HL-60/S4 treated with phorbol 12-myristate 13-acetate at 8.2 ng/mL for 4 days and 3 days (cell line): ENCODE measurements around the gene RNASE11.

Experiments
- in situ Hi-C: fragments of 300-500 bp; cut with MboI; formaldehyde crosslinking; loops from 2 replicates; pipeline ENCODE4 v1.15.0; 2022; ENCODE audit warnings: low sequenced_read_pairs

Gene RNASE11

DNA sequence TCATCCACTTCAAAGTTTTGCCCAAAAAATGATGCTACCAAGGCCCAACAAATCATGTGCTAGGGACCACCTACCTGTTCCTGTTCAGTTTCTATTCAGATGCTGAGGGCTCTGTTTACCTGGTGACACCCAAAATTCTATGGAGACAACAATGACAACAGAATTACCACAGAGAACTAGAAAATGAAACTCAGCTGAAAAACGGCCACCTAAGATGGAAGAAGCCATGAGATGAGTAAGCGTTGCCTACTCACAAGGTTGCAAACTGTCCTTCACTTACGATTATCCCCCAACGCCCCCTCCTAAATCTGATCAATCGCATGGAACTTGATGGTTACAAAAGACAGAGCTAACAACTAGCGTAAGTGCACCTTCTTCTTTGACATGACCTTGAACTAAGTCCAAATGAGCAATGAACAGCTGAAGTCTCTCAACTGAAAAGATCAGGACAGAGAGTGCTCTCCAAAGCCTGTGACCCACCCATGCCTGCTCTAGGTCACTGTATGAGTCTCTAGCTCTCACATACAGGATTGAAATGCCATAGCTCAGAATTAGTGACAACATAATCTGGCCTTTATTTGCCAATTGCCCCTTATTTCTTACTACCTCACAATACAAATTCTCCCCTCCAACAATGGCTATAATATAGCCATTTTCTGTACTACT is at the start of gene RNASE11:
Gene RNASE11, minus strand, starts transcription at position 513 of the 666 bp plus-strand sequence.
- in situ Hi-C loops: no loop called here

DNA sequence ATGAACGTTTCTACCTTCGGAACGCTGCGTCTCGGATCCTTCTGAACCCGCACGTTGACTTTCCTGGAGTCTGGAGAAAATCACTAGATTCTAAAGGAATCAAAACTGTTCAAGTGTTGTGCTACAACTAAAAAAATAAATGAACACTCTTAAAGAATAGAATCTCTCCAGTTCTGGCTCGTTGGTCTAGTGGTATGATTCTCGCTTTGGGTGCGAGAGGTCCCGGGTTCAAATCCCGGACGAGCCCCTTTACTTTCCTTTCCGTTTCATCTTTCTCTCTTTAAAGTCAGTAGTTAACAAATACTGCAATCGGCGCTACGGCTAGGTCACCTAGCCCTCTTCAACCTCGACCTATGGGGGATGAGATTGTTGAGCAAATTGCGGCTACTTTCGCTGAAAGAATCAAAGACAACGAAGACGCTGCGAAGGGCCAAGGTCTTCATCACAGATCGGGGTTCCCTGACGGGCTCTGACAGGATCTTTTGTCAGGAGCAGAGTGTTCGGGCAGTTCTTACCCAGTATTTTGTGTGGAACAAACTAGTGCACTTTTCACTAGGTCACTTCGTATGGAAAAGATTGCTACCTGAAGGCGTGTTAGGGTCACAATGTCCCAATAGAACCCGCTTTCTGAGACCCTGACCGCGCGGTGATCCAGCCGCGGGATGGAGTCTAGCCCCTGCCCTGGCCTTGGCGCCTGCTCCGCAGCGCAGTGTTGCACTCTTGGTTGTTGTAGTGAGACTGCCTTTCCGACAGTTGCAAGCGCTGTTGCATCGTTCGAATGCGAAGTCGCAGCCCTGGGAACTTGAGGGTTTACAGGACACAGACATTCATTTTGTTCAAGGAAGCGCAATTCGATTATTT is 45.3 kb upstream of the RNASE11 start:
- in situ Hi-C loops: no loop called here

DNA sequence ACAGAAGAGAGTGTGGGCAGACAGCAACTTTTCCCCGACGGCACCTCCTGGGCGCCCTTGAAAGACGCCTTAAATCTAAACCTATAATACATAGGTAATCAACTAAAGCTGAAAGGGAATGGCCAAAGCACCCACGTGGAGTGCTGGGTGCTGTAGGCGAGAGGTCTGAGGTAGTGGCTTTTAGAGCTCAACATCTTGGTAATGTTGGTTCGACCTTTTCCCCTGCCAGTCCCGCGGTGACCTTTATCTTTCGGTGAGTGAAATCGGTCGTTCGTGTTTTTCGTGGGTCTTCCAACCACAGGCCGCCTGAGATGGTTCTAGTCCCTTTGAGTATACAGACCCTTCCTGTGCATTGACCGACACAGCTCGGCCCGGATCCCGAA is 44.6 kb upstream of the RNASE11 start:
- in situ Hi-C loops: no loop called here

DNA sequence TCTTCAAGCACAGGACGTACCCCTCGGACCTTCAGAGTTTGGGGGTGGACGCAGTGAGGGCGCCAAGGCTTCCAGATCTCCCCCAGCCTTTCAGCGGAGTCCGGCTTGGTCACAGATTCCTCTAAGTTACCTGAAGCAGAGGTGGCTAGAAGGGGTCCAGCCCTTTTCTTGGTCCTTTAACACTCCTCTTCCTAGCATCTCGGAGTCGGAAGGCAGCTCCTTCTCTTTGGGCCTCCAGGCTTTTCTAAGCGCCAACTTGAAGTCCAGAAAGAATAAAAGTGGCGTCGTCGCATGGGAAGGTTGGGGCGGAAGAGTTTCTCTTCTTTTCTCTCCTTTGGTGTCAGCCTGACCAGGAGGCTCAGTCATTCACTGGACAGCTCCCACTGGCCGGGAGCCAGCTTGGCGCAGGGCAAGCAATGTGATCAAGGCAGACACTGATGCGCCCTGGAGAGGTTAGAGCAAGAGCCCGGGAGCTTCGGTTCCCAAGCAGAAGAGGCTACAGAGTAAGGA is 44.1 kb upstream of the RNASE11 start:
- in situ Hi-C loops: no loop called here

DNA sequence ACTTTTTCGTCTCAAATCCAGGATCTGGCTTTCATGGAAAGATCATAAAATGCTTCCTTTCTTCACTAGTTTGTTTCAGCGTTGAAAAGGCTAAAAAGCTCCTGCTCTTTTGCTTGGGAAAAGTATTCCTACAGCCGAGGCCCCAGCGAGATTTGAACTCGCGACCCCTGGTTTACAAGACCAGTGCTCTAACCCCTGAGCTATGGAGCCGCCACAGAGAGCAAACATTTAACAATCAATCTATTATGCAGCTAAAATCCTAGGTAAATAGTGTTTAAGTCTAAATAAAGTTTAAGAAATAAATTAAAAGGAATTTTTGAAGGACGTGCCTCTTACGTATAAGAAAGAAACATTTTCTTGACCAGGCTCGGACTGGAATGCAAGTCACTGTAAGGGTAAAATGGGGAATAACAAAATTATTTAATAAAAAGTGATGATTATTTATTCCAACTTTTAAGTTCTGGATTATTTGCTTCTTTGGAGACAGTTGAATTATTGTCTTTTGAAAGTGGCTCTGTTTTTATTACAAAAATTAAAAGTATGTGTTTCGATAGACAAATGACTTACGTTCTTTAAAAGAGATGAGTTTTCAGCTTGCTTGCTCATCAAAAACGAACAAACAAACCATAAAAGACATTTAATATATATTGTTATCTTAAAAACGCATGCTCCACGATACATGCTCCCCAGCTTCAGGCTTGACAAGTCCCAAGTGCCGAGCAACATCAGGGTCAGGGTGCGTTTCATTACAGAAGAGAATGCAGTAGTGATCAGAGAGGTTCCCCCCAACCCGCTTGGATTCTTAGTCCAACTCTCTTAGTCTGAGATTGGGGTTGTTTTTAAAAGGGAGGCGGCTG is 43.5 kb upstream of the RNASE11 start:
- in situ Hi-C loops: no loop called here

DNA sequence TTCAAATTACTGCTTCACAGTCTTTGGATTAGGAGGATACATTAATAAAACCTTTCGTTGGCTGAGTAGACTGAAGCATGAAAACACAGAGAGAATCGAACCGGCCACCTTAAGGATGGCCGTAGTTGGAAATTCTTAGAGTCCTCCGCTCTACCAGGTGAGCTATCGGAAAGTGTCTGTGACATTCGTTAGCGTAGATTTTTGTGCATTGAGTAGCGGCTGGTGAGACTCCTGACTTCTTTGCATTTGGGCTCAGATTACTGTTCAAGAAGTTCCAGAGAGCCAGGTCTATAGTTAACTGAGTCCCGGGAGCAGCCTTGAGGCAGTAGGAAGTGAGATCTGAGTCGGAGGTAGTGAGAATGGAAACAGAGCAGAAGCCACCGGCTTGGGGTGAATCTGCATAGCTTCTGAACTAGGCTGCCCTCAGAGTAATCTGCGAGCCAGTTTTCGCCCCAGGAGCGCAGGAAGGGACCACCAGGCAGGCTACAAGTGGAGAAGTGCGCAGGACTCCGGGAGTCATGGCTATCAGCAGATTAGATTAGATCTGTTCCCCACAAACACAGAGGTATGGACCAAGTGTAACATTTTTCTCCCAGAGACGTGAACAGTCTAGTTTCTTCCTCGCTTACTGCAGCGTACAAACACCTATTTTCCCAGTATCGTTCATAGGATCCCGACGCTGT is 42.7 kb upstream of the RNASE11 start:
- in situ Hi-C loops: no loop called here

DNA sequence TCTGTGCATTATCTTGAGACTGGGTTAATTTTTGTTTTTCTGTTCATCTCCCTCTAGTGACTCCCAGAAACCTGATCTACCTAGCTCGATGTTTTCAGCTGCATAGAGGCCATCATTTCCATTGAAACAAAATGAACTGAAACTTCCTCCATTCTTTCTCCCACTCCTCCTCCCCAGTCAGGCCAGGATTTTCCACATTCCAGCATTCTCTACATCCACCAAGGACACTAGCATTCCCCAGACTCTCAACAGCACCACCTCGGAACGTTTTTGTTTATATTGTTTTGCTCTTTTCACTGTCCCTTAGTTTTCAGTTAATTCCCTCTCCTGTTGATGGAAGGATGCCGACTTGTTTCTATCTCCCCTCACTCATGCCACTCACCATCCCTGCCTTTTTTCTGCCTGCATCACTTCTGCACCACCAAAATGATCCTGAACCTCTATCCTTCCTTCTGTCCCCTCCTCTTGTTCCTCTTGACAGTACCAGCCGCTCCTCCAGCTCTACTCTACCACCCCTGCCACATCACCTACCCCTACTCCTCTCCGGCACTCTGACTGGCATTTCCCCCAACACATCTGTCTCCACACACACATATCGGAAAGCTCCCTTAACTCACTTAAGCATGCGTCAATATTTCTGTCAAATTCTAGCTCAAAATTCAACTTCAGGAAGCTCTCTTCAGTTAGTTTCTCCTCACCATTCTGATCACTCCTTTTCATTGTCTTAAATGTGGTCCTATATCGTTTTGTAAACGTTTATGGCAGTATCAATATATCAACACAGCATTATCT is 40.5 kb upstream of the RNASE11 start:
- in situ Hi-C loops: loop anchor here (10.0 kb wide), 1 partner anchor 57 kb away; the partner anchor contains the start of genes ANG and RNASE4

DNA sequence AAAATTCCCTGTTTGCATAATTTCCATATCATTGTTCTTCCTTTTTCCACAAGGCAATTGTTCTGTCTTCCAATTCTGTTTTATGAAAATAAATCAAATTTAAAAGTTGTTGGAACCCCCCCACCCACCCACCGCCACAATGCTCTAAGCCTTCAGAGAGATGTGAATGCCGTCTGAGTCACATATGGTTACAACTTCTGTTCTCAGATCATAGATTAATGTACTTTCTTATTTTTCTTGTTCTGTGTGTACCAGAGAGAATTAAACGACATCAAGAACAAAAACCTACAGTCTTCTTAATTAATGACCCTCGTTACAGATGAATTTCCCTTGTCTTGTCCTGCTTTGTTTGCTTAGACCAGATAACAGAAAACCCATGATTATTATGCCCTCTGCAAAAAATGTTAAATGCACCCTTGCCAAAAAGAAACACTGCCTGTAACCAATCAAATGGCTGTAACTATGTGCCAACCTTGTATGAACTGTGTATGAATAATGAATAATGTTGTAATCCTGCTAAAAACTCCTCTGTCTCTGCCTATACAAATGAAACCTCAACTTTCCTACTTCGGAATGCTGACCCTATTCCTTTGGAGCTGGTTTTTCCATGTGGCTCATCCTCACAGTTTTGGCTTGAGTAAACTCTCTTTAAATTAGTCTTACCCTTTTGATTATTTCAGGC is 39.7 kb upstream of the RNASE11 start:
- in situ Hi-C loops: loop anchor here (10.0 kb wide), 1 partner anchor 57 kb away; the partner anchor contains the start of genes ANG and RNASE4

DNA sequence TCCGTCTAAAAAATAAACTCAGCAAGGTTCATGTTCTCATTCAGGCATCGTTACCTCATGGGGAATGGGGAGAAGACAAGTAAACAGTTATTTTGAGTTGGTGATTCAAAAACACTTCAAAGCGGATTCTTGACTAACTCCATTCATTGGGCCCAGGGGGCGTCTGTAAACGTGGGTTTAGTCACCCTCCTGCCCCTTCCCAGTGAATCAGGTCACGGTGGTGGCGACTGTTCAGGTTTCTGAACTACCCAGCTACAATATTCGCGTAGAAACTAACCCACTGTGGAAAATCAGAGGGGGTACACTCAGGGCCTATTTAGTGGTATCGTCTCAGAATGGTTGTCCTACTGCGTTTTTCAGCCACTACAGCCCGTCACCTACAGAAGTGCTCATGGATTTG is 38.5 kb upstream of the RNASE11 start:
- in situ Hi-C loops: loop anchor here (10.0 kb wide), 1 partner anchor 59 kb away; the partner anchor contains the start of genes ANG and RNASE4

DNA sequence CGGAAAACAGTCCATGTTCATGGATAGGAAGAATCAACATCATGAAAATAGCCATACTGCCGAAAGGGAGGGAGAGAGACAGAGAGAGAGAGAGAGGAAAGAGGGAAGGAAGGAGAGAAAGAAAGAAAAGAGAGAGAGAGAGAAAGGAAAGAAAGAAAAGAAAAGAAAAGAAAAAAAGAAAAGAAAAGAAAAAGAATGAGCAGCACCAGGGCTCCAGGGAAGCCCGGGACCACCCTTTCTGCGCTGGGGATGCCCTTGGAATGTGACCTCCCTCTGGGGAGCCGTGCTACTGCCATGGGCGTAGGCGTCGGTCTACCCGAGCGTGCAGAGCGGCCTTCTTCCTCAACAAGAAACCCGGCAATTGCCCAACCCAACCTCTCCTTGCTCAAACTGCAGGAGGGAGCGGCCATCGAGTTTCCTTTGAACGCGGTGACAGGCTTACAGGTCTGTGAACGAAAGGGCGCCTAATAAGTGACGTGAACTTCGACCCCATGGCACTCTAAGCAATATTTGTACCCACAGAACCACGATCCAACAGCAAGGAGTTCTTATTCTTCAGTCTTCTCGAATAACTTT is 36.8 kb upstream of the RNASE11 start:
- in situ Hi-C loops: loop anchor here (10.0 kb wide), 1 partner anchor 60 kb away; the partner anchor contains the start of genes ANG and RNASE4

DNA sequence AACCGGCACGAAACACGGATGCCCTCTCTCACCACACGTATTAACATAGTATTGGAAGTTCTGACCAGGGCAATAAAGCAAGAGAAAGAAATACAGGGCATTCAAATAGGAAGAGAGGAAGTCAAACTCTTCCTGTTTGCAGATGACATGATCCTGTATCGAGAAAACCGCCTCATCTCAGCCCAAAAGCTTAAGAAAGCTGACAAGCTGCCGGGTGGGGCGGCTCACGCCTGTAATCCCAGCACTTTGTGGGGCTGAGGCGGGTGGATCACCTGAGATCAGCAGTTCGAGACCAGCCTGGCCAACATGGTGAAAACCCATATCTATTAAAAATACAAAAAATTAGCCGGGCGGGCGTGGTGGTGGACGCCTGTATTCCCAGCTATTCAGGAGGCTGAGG is 36.0 kb upstream of the RNASE11 start:
- in situ Hi-C loops: loop anchor here (10.0 kb wide), 1 partner anchor 61 kb away; the partner anchor contains the start of genes ANG and RNASE4

DNA sequence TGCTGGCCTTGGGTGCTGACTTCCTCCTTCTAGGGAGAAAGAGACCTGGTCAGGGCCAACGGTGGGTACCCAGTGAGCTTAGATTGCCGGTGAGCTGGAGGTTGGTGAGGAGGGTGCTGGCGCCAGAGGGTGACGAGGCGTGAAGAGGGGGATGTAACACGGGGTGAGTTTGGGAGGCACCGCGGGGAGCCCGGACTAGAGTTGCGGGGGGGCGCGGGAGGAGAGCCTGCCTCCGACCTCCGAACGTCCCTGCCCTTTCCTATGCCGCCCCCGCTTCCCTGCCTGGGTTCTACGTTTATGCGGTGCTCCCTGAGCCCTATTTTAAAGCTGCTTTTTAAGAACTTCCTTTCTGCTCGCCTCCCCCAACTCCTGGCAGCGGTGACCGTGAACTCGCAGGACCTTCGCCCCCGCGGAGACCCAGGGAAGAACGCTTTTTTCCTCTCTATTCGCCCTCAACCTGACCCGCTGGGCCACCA is 35.1 kb upstream of the RNASE11 start:
- in situ Hi-C loops: loop anchor here (10.0 kb wide), 1 partner anchor 62 kb away; the partner anchor contains the start of genes ANG and RNASE4

DNA sequence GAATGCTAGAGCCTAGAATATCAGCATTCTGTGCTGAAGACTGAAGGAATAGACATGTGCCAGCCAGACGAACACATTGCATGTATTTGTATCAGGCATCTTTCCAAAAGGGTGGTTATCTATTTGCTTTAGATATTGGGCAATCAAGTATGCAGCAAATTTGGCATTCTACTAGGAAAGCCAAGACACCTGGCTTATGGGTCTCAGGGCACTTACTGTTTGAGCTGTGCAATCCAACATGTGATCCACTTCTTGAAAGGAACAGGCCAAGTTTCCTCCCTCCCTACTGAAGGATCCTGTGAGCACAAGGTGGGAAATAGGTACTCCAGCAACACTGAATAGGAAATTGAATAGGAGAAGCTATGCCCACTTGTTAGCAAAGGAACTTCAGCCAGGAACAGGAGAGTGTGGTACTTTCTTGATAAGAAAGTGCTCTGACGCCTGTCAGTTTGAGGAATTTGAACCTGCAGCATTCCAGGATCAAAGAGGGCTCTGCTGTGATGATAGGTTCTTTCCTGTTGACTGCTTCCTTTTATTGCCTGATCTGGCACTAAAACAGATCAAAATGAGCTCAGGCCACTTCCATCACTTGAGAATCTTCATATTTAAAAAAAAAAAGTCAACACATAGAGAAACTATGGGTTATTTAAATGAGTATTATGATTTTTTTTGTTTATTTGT is 33.1 kb upstream of the RNASE11 start:
- in situ Hi-C loops: loop anchor here (10.0 kb wide), 1 partner anchor 64 kb away; the partner anchor contains the start of genes ANG and RNASE4

DNA sequence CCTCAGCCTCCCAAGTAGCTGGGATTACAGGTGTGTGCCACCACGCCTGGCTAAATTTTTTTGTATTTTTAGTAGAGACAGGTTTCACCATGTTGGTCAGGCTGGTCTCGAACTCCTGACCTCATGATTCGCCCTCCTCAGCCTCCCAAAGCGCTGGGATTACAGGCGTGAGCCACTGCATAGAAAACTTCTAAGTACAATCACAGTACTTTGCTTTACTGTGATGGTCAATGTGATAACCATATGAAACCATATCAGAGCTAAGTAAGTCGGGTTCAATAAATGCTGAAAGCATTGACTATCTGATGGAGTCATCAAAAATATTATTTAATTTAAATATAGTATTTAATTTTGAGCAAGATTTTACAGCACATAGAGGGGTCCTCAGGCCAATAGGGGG is 31.9 kb upstream of the RNASE11 start:
- in situ Hi-C loops: loop anchor here (10.0 kb wide), 1 partner anchor 65 kb away; the partner anchor contains the start of genes ANG and RNASE4

DNA sequence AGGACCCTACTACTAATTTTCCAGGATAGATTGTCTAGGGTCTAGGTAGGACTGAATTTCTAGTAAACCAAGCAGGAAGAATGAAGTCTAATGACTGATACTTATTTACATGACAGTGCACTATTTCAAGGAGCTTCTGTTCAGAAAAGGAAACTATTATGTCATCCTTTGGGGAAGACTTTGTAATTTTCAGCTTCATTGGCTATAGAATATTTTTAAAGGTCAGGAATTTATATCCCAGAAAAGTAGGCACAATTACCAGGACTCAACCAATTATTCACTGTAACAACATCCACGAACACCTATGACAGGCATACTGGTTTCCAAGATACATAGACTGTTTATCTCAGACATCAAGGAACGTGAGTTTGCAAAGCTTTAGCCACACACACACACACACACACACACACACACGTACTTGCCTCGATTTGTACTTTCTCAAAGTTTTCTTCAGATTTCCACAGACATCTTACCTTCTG is 30.5 kb upstream of the RNASE11 start:
- in situ Hi-C loops: no loop called here

DNA sequence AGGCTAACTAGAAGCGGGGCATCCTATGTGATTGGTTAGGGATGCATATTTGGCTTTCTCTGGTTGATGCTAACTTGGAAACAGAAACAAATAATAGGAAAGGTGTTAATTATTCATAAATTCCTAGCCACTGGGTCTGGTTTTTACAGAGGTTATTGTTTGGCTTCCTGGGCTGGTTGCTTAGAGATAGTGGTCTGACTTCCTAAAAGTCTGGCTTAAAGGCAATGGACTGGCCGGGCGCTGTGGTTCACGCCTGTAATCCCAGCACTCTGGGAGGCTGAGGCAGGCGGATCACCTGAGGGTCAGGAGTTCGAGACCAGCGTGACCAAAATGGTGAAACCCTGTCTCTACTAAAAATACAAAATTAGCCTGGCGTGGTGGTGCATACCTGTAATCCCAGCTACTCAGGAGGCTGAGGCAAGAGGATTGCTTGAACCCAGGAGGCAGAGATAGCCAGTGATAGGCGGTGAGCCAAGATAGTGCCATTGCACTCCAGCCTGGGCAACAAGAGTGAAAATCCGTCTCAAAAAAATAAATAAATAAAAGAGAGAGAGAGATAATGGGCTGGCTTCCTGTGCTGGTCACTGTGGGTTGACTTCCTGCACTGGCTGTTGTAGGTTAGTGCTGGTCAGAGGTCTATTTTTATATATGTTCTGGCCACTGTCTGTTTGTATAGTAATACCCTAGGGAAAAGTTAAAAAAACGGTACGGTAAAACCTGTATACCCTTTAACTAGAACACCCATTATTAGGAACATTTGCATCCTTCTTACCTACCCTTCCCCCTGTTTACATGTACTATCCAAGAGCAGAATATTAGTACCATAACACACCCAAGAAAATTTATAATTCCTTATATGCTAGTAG is 29.6 kb upstream of the RNASE11 start:
- in situ Hi-C loops: no loop called here
